HepG2 (cell line): ENCODE data around the gene ZMYND8. TPM values are rescaled to one million over a fixed set of nuclear protein-coding genes. Genes with fewer than 3 reads are reported as not detected.

Source experiments
- E2F2 ChIP-seq: sonication (generic); formaldehyde crosslinking; IDR thresholded peaks from 2 replicates; pipeline ENCODE4 v1.4.0; 2020; ENCODE audit warnings: missing genetic modification reagents, borderline replicate concordance
- FOSL2 ChIP-seq: sonication (generic); formaldehyde crosslinking; IDR thresholded peaks from 2 replicates; pipeline ENCODE4 v1.4.0; 2020; ENCODE audit warnings: missing genetic modification reagents
- IRX3 ChIP-seq: sonication (generic); formaldehyde crosslinking; IDR thresholded peaks from 2 replicates; pipeline ENCODE4 v1.8.1; 2023; ENCODE audit warnings: mild to moderate bottlenecking, low read depth, missing genetic modification reagents, borderline replicate concordance
- KDM1A ChIP-seq: IDR thresholded peaks from 2 replicates; pipeline ENCODE4 v1.6.1; 2016; ENCODE audit warnings: missing compliant biosample characterization
- KLF12 ChIP-seq: sonication (generic); formaldehyde crosslinking; IDR thresholded peaks from 2 replicates; pipeline ENCODE4 v1.4.0; 2020; ENCODE audit warnings: missing genetic modification reagents, borderline replicate concordance
- NCOR1 ChIP-seq: fragments of 200-600 bp; sonication (generic); IDR thresholded peaks from 2 replicates; pipeline ENCODE4 v1.7.0; 2017; ENCODE audit warnings: antibody characterized with exemption, low read length, borderline replicate concordance
- RARG ChIP-seq: sonication (generic); formaldehyde crosslinking; IDR thresholded peaks from 2 replicates; pipeline ENCODE4 v1.4.0; 2020; ENCODE audit warnings: low read depth, mild to moderate bottlenecking, missing genetic modification reagents
- THRA ChIP-seq: sonication (generic); formaldehyde crosslinking; IDR thresholded peaks from 2 replicates; pipeline ENCODE4 v1.4.0; 2020; ENCODE audit warnings: missing genetic modification reagents, borderline replicate concordance
- TRIM22 ChIP-seq: fragments of 450-650 bp; IDR thresholded peaks from 2 replicates; pipeline ENCODE4 v1.6.1; 2017
- ZBTB33 ChIP-seq: sonication (generic); formaldehyde crosslinking; IDR thresholded peaks from 2 replicates; pipeline ENCODE4 v1.4.0; 2020; ENCODE audit warnings: missing genetic modification reagents
- ZBTB49 ChIP-seq: sonication (generic); formaldehyde crosslinking; IDR thresholded peaks from 2 replicates; pipeline ENCODE4 v1.4.0; 2020; ENCODE audit warnings: missing genetic modification reagents, borderline replicate concordance
- ZFYVE20 ChIP-seq: sonication (generic); formaldehyde crosslinking; IDR thresholded peaks from 2 replicates; pipeline ENCODE4 v1.8.0; 2023; ENCODE audit warnings: low read depth, mild to moderate bottlenecking, moderate library complexity, missing genetic modification reagents, borderline replicate concordance
- ZNF143 ChIP-seq: sonication (generic); formaldehyde crosslinking; IDR thresholded peaks from 2 replicates; pipeline ENCODE4 v1.4.0; 2020; ENCODE audit warnings: missing genetic modification reagents
- ZNF280D ChIP-seq: sonication (generic); formaldehyde crosslinking; IDR thresholded peaks from 2 replicates; pipeline ENCODE4 v1.5.1; 2020; ENCODE audit warnings: mild to moderate bottlenecking, missing genetic modification reagents
- ZNF567 ChIP-seq: sonication (generic); formaldehyde crosslinking; IDR thresholded peaks from 2 replicates; pipeline ENCODE4 v1.8.1; 2023; ENCODE audit warnings: mild to moderate bottlenecking, missing genetic modification reagents, borderline replicate concordance
- ZNF709 ChIP-seq: sonication (generic); formaldehyde crosslinking; IDR thresholded peaks from 2 replicates; pipeline ENCODE4 v1.5.0; 2020; ENCODE audit warnings: mild to moderate bottlenecking, missing genetic modification reagents
- ZNF768 ChIP-seq: sonication (generic); formaldehyde crosslinking; IDR thresholded peaks from 2 replicates; pipeline ENCODE4 v1.4.0; 2020; ENCODE audit warnings: missing genetic modification reagents
- polyA plus RNA-seq, 8 experiments: library from polyadenylated mRNA; depleted of rRNA in 3 of 8; stranded (reverse) in 7 of 8; unstranded in 1 of 8; fragments of >200 nt; fragmentation: Illumina TruSeq in 4 of 8; extraction: Trizol in 4 of 8; gene quantifications; 2 replicates each; pipeline versions ENCODE4 v1.2.1 to v1.2.3, GENCODE V29; 2011 to 2016; ENCODE audit warnings: low read depth in 4 of 8, missing spikeins in 1 of 8, mixed read lengths in 1 of 8; ENCODE audit not compliant: insufficient read depth in 1 of 8
- total RNA-seq, 5 experiments: library from RNA; depleted of rRNA; stranded (reverse); fragments of >200 nt; fragmentation: Illumina TruSeq; extraction: Trizol; gene quantifications; 2 replicates each; pipeline ENCODE4 v1.2.3, GENCODE V29; 2016; ENCODE audit warnings: low read depth in 1 of 5

Gene ZMYND8
- total and polyA plus RNA-seq, 2 of the 13 experiments (the other 11 are each of a cell fraction or from before 2014, with no cell fraction given), result 53.9 to 84.7 TPM

- 0 out of 2 replicates have a peak, but pooled peaks have one; percentile 17 for TF ChIP-seq ZNF280D (CRISPR knock-in tag)
- peak; percentile 83 for TF ChIP-seq FOSL2 (CRISPR knock-in tag)
- no peak for TF ChIP-seq ZNF768 (CRISPR knock-in tag)
- TF ChIP-seq KLF12 (CRISPR knock-in tag), result peak; percentile 70; the same call in 1 of the 2 replicates
- no peak for TF ChIP-seq ZNF567 (CRISPR knock-in tag)
- TF ChIP-seq ZBTB33 (CRISPR knock-in tag), result peak; percentile 45; the same call in 1 of the 2 replicates
- TF ChIP-seq ZNF709, result peak; percentile 77; the same call in 1 of the 2 replicates
- peak; percentile 19; the same call in 1 of the 2 replicates for TF ChIP-seq THRA
- TF ChIP-seq ZNF143 (CRISPR knock-in tag), result peak; percentile 49
- TF ChIP-seq E2F2 (CRISPR knock-in tag), result no peak
- TF ChIP-seq NCOR1, result peak; percentile 94; the same call in 1 of the 2 replicates
- TF ChIP-seq KDM1A (CRISPR knock-in tag), result no peak
- no peak for TF ChIP-seq ZFYVE20
- TF ChIP-seq ZBTB49, result no peak
- TF ChIP-seq RARG (CRISPR knock-in tag), result no peak
- no peak for TF ChIP-seq TRIM22
- TF ChIP-seq IRX3, result no peak
These were observed 38.4 kb downstream of the ZMYND8 start (continued) for GRCh38 chr20:47318027-47318585.
